ENCODE measurements around the gene CD300LD. TPM values are rescaled to one million over a fixed set of nuclear protein-coding genes. Genes with fewer than 3 reads are reported as not detected.

The CD300LD gene
- total RNA-seq, 1 donor from 2014 or later = not detected

DNA sequence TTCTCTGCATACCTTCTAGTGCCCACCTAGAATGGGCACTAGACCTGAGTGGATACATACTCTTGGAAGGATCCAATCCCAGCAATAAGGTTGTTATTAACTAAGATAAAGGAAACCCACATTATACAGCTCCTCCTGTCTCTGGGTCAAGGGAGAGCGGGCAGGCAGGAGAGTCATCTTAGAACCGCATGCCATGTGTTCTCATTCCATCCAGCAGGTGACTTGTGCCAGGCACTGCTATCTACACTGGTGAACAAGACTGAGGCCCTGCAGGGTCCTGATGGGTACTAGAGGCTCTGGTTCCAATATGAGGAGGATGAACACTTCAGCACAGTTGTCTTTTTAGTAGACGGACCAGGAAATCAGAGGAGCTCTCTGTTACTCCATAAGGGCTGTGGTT, 18.9 kb downstream of the CD300LD start:
- TF ChIP-seq, protein P1, sequence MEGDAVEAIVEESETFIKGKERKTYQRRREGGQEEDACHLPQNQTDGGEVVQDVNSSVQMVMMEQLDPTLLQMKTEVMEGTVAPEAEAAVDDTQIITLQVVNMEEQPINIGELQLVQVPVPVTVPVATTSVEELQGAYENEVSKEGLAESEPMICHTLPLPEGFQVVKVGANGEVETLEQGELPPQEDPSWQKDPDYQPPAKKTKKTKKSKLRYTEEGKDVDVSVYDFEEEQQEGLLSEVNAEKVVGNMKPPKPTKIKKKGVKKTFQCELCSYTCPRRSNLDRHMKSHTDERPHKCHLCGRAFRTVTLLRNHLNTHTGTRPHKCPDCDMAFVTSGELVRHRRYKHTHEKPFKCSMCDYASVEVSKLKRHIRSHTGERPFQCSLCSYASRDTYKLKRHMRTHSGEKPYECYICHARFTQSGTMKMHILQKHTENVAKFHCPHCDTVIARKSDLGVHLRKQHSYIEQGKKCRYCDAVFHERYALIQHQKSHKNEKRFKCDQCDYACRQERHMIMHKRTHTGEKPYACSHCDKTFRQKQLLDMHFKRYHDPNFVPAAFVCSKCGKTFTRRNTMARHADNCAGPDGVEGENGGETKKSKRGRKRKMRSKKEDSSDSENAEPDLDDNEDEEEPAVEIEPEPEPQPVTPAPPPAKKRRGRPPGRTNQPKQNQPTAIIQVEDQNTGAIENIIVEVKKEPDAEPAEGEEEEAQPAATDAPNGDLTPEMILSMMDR (conservative IDR thresholded peaks at IDR 0.05; ENCODE audit: low read depth, low read length) = peak; percentile 20
- DNase-seq (ENCODE audit: low read depth) = no peak

DNA sequence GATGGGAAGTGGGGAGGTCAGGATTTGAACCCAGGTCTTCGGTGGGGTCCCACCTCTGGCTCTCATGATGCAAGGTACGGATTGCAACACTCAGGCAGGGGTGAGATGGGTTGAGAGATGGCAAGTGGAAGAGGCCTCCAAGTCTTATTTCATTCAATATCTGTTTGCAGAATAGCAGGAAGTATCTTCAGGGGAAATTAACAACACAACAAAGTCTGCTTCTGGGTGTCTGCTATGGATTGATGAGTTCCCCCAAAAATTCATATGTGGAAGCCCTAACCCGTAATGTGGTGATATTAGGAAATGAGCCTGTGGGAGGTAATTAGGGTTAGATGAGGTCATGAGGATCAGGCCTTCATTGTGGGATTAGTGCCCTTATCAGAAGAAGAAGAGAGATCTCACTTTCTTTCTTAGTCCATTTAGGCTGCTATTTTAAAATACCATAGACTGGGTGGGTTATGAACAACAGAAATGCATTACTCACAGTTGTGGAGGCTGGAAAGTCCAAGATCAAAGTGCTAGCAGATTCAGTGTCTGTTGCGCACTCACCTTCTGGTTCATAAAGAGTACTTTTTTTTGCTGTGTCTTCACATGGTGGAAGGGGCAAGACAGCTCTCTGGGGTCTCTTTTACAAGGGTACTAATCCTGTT, 20.3 kb downstream of the CD300LD start:
- H3K4me3 ChIP-seq (ENCODE audit: low read depth, low read length) = no peak overlapping the region
- DNase-seq (ENCODE audit: low read depth) = no peak
- TF ChIP-seq, protein P1 (conservative IDR thresholded peaks at IDR 0.05; ENCODE audit: low read depth, low read length) = no peak

More for the DNA sequence above, 18.9 kb downstream of the CD300LD start:
- no peak overlapping the region for H3K4me3 ChIP-seq (ENCODE audit: low read depth, low read length)

DNA sequence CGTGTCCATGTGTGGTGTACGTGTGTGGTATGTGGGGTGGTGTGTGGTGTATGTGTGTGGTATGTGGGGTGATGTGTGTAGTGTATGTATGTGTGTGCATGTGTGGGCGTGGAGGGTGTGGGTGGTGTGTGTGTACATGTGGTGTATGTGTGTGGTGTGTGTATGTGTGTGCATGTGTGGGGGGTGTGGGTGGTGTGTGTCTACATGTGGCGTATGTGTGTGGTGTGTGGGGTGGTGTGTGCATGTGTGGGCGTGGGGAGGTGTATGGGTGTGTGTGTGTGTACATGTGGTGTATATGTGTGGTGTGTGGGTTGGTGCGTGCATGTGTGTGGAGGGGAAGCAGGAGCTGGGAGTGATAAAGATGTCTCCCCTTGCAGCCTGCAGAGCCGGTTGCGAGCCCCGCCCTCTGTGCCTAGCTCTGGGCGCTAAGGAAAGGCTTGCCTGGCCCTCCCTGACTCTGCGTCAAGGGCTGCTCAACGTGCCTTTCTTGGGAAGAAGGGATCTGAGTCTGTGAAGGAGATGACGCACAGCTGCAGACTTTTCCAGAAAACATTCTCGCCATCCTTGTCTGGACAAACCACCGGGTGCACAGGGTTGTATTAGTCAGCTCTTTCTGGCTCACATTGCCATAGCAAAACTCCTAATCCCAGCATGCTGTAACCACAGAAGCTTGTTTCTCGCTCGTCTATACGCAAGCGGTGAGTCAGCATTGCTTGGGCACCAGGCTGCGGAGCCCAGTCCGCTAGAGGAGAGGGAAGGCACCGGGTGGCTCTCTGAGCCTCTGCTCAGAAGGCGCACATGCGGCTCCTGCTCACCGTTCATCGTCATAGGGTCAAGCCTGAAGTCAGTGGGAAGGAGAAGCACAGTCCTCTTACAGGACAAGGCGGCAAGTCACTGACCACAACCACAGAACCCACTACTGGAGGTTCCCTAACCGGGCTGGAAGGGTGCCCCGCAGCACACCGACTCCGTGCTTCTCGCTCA, 22.8 kb downstream of the CD300LD start:
- TF ChIP-seq, protein P1 (conservative IDR thresholded peaks at IDR 0.05; ENCODE audit: low read depth, low read length) = no peak
- no peak overlapping the region for H3K4me3 ChIP-seq (ENCODE audit: low read depth, low read length)
- DNase-seq (ENCODE audit: low read depth) = peak; percentile 81

DNA sequence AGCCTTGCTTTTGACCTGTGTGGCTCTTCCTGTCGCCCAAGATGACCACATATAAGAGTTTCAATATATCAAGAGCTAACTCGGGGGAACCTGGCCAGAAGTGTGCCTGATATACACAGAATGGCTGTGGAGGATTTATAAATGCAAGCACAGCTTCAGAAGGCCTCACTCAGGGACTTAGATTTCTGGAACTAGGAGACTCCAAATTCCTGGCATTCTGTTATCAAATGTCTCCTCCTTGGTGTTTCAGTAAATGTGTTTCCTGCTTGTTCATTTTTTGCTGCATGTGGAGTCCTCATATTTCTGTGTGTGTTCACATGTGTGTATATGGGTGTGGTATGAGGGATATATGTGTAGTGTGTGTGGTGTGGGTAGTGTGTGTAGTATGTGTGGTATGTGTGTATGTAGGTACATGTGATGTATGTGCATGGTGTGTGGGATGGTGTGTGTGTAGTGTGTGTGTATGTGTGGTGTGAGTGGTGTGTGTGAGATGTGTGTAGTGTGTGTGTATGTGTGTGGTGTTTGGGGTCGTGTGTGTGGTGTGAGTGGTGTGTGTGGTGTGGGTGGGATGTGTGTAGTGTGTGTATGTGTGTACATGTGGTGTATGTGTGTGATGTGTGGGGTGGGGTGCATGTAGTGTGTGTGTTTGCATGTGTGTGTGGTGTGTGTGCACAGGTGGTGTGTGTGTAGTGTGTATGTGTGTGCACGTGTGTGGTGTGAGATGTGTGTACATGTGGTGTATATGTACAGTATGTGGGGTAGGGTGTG, 23.8 kb downstream of the CD300LD start:
- TF ChIP-seq, protein P1 (conservative IDR thresholded peaks at IDR 0.05; ENCODE audit: low read depth, low read length) = no peak
- DNase-seq (ENCODE audit: low read depth) = no peak
- H3K4me3 ChIP-seq (ENCODE audit: low read depth, low read length) = no peak overlapping the region

DNA sequence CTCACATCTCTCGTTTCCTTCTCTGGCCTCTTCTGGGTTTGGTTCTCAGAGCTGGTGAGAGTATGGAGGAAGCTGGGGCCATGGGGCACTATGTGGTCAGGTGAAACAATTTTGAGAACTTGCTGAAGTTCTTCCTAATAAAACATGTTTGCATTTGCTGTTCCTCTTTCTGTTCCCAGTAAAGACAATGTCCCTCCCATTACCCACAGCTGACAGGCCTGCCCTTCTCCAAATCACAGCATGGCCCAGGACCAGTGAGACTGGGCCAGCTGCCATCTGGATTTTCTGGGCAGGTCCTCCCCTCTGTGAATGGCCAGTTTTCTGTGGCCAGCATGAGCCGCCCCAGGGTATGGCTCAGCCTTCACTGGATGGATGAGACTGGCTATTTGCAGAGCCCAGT, 24.7 kb downstream of the CD300LD start, which contains the start of gene CD300H:
Gene CD300H (minus strand): TSS at position 113 of the 400 bp plus-strand sequence.
- TF ChIP-seq, protein P1 (conservative IDR thresholded peaks at IDR 0.05; ENCODE audit: low read depth, low read length) = no peak
- no peak for DNase-seq (ENCODE audit: low read depth)
- no peak within 1 kb of the TSS for H3K4me3 ChIP-seq (ENCODE audit: low read depth, low read length)

DNA sequence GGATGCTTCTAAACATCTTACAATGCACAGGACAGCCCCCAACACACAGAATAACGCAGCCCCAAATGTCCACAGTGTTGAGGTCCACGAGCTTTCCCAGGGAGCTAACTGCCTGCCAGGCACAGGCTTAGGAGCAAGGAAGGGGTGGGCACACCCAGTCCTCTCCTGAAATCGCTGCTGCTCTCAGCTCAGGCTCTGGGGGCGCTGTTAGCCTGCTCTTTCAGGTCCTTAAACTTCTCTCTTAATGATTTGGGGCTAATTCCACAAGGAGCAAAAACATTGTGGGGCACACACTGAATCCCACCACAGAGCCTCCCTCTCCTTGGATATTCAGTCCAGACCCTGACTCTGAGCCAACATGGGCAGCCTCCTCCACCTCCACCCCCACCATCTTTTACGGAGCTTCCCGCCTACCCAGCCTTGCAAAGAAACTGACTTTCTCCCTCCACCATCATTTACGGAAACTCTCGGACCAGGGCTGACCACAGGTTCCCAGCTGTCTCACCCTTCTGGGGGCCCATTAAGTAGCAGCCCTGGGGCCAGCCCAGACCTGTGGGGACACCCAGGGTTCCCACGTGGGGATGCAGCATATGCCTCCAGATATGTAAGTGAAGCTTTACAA, 25.8 kb downstream of the CD300LD start:
- DNase-seq (ENCODE audit: low read depth) = no peak
- no peak overlapping the region for H3K4me3 ChIP-seq (ENCODE audit: low read depth, low read length)
- TF ChIP-seq, protein P1 (conservative IDR thresholded peaks at IDR 0.05; ENCODE audit: low read depth, low read length) = peak; percentile 69

Measured in epithelial cell of proximal tubule (primary cell).